NCI-H510A treated with DMSO at 0.1 percent for 48 hours (cell line): ENCODE results near the gene PLPP6.

ENCODE experiments used
- DNase-seq: peaks from one replicate; lab custom pipeline; 2025; lab: John Stamatoyannopoulos, UW

Gene PLPP6

DNA sequence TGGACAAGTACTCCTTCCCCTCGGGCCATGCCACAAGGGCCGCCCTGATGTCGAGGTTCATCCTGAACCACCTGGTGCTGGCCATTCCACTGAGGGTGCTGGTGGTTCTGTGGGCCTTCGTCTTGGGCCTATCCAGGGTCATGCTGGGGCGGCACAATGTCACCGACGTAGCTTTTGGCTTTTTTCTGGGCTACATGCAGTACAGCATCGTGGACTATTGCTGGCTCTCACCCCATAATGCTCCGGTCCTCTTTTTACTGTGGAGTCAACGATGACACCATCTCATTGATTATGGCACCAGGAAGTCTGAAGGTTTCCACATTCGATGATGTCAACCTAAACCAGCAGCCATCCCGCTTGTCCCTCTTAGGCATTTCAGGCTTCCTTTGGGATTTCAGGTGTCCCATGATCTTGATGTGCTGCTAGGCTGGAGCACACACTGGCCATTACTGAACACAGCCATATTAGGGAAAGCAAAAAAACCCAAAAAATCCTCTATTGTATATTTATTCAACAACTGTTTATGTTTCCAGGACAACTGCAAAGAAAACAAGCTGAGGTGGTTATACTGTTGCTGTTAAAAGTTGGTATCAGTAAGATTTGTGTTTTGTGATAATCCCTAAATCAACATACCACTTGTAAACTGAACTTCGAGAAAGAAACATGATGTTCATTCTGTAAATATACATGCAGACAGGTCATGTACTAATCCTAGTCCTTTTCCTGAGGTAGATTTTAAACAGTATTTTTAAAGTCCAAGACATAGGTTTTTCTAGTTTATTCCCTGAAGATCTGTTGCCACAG lies 1.1 kb downstream of the PLPP6 start:
- no peak for DNase-seq

DNA sequence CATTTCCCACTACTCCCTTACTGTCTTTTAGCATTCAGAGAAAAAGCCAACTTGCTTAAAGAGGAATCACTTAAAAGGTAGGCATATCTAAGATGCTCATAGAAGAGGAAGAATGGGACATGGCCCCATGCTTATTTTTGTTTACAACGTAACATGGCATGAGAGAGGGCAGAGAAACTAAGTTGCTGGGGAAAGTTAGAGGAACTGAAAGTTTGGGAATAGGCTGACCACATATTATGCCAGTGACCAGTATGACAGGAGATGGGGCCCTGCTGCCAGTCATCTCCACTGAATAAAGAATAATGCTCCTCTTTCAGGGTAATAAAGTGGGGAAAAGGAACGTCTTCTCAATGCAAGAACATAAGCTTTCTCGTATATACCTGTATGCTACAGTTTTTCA lies 1.9 kb downstream of the PLPP6 start:
- no peak for DNase-seq

DNA sequence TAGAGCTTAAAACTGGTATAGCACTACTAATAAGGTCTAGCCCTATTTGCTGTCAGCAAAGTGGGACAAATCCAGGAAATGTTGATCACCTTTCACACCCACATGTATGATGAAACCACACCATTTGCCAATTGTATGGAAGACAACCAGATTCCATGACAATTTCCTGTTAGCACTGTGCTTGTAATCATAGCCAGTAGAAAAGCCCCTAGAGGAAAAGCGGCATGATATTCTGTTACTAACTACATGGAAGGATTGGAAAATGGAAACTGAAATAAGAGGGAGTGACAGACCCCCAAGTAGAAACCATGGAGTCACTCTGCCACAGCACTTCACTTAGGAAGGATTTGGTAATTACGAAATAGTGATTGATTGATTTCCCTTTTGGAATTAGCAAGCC lies 3.3 kb downstream of the PLPP6 start:
- DNase-seq = peak; percentile 26

DNA sequence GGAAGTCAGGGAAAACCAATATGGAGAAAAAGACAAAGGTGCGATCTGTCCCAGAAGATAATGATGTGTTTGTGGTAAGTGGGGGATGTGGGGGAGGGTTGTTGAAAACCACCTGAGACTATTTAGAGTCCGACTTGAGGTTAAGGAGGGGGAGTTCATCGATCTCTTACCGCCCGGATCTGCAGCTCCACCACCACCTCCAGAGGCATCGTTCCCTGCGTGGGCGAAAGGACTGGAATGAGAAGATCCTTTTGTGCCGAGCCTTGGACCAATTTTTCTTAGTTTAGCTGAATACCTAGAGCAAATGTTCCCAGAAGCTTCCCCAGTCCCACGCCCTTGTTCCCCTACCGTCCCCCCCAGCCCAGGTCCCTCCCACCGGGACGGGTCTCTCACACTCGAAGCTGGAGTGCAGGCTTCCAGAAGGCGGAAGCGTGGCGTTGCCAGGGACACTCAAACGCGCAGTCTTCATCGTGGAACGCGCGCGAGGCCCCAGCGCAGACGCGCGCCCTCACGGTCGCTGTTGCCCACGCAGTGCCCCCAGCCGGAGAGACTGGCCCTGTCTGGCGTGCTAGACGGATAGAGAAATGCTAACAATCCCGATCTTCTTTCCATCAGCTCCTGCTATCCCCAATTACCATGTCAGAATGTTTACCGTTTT lies 4.1 kb downstream of the PLPP6 start, which contains the start of gene SPATA6L:
Gene SPATA6L, minus strand, starts transcription at position 439 of the 658 bp plus-strand sequence. Its CDS starts 230 bp downstream, at position 209.
- DNase-seq = peak; percentile 29

DNA sequence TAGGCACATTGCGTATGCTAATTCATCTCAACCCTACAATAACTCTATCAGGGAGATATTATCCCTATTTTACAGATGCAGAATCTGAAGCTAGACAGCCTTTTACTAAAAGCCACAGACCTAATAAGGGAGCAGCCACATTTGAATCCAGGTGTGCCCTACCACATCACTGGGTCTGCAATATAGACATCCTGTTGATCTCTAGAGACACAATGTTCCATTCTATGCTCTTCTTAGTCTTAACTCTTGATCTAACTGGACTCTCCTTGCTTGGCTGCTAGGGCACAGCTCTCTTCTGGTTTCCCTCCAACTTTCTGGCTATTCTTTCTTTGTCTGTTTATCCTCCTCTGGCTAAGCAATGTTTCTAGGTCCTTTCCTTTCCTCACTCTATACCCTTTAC lies 5.6 kb downstream of the PLPP6 start:
- DNase-seq = no peak

DNA sequence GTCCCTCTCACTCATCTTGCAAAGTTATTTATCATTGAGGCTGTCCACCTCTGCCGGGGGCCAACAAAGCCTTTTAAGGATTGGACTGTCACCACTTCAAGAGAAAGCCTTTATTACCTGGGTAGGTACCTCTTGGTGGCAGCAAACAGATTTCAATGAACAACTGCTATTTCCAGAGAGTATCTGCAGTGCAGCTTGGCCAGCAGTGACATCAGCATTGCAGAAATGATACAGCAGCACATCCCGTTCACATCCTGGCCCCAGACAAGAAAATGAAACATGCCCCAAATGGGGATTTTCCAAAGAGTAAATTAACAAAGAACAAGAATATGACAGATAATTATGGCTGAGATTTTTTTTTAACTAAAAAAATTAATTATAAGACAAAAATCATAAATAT lies 6.5 kb downstream of the PLPP6 start:
- no peak for DNase-seq

DNA sequence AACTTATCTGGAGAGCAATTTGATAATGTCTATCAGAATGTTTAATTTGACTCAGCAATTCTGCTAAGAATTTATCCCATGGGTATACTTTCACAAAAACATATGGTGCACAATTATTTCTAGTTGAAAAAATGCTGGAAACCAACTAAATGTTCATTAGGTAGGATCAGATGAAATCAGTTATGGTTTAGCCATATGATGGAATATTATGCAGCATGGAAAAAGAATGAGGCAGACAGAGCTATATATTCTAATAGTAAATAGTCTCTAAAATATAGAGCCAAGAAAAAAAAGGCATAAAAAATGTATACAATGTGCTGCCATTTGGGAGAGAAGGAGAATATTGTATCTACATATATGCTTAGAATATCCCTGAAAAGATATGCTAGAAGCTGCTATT lies 7.8 kb downstream of the PLPP6 start:
- DNase-seq = no peak

DNA sequence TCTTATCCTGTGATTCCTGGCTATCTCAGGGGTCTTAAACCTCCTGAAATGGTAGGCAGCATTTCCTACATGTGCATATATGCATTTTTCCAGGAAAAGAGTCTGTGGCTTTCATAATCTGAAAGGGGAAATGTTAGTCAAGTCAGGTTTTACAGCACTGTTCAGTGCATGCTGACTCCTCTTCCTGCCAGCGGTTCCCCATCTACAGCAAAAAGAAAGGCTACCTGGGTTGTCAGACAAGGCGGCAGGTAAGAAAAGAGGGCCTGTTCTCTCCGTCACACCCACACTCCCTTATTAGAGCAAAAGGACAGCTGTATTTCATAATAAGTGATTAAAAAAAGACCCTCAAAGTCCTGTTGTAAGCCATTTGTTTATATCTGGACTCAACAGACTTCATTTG lies 8.5 kb downstream of the PLPP6 start:
- no peak for DNase-seq

DNA sequence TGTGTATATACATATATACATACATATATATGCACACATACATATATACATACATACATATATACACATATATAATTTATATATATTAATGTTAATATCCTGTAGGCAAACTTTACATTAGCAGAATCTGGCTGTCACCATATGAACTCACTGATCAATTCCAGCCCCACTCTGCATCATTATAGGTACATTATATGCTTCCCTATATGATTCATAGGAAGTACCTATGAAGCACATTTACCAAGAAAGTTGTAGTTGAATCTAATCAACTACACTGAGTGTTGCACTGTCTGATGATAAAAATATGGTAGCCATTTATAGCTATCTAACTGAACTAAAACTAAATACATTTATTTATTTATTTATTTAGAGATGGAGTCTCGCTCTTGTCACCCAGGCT lies 9.6 kb downstream of the PLPP6 start:
- no peak for DNase-seq

DNA sequence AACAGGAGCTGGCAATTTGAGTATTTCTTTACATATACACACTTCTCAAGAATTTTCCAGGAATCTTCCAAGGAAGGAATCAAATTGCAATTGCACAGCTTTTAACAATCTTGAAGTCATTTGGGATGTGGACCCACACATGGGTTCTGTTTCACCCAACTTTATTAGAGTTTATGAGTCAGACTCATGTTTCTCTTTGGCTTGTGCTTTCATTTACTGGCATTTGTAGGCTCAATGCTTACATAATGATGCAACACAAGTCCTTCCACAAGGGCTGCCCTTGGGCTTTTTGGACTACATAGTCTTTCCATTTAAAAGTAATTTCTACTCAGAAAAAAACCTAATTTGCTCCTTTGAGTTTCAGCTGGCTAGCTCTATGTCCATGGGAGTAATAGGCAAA lies 12.7 kb downstream of the PLPP6 start:
- DNase-seq = no peak

DNA sequence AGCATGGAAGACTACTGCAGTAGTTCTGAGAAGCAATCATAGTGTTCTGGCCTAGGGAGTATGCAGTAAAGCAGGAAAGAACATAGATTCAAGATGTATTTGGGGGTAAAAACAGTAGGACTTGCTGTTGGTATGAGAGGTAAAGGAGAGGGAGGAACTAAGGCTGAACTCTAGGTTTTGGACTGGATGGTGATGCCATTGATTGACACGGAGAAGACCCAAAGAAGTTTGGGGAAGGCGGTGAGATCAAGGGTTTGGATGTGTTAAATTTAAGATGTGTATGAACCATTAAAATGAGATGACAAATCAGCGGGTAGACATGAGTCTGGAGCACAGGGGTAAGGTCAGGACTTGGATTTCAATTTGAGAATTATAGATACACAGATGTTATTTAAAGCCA lies 15.3 kb downstream of the PLPP6 start:
- no peak for DNase-seq

DNA sequence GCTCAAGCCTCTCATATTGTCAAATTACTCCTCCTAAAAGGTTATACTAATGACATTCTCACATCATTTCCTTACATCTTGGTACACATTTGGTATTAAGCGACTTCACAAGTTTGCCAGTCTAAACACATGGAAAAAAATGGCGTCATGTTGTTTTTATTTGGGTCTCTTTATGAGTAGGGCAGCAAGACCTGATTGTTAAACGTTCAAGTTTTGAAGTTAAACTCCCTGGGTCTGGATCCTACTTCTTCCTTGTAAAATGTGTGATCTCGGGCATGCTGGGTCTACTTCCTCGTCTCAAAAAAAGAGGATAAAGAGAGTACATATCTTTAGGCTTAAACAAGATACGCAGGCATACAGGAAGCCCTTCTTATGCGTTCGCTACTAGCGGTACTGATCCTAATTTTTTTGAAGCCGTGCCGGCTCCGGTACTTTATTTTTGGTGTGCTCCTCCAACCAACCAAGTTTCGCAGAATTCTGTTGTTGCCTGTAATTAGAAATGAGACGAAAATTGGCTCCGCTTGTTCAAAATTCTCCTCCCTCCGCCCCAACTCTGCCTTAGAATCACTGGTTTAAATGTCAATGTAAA lies 16.7 kb downstream of the PLPP6 start:
- DNase-seq = peak; percentile 36

DNA sequence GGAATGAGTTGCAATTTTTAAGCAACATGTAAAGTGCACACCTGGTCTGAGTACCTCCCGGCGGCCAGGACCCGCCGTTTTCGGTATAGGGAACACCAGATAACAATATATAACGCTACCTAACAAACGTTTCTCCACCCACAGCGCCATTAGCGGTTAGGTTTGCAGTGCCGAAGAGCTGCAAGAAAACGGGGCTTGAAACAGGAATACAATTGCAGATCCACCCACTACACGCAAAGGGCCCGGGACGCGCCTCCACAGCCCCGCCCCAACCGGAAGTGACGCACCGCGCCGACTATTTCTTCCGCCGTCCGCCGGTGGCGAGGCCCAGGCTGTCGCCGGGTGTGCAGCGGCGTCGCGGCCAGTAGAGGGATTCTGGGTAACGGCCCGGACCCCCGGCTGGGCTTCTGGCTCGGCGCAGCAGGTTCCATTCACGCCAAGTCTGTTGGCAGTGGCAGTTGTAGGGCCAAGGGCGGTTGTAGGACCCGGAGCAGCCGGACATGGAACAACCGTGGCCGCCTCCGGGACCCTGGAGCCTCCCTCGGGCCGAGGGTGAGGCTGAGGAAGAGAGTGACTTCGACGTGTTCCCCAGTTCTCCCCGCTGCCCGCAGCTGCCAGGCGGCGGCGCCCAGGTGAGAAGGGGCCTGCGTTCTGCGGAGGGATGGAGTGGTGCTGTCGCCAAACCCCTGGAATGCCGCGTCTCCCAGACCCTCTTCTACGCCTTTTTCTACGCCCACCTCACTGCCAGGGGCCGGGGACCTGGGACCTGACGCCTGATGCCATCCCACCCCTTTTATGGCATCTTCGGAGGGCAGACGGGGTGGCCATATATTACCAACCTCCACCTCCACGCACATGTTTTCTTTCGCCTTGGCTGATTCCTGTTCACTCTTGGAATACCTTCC lies 17.4 kb downstream of the PLPP6 start, which contains the start of gene CDC37L1:
Gene CDC37L1, plus strand, starts transcription at position 302 of the 905 bp plus-strand sequence. Its CDS starts 199 bp downstream, at position 501.
- peak; percentile 65 for DNase-seq

DNA sequence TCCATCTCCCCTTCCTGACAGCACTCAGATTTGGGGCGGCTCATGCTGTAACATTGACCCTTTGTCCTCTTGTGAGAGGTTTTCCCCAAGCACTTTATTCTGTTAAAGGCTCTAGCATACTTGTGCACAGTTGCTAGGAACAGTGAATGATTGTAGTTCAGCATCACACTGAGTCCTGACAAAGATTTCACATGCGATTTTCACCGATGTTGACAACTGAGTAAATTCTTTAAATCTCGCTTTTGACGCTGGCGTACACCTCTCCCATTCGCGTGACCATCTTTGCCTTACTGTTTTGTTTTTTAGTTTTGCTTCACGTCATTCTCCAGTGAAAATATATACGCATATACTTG lies 18.1 kb downstream of the PLPP6 start:
- no peak for DNase-seq

DNA sequence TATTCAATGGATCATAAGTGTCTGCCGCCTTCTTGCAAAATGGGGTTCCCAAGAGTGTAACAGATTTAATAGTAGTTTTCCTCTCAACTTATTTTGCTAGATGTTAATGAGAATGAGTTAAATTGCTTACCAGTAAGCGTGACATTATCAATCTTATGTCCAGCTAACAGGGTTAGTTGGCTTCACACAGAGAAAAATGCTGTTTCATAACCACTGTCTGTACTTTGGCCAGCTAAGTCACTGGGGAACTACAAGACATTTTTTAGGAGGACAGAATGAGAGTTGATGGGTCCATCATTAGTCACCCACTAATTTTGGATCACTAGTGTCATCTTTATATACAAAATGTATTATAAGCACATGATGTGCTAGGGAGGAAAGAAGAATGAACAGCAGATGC lies 18.7 kb downstream of the PLPP6 start:
- DNase-seq = no peak

DNA sequence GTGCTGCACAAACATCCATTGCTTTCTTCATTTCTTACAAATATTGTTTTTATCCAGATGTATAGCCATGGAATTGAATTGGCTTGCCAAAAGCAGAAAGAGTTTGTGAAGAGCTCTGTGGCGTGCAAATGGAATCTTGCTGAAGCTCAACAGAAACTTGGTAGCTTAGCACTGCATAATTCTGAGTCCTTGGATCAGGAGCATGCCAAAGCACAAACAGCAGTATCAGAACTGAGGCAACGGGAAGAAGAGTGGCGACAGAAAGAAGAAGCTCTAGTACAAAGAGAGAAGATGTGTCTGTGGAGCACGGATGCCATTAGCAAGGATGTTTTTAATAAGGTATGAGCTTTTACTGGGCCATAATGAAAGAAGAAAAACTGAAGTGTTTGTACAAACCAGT lies 22.7 kb downstream of the PLPP6 start:
- no peak for DNase-seq

DNA sequence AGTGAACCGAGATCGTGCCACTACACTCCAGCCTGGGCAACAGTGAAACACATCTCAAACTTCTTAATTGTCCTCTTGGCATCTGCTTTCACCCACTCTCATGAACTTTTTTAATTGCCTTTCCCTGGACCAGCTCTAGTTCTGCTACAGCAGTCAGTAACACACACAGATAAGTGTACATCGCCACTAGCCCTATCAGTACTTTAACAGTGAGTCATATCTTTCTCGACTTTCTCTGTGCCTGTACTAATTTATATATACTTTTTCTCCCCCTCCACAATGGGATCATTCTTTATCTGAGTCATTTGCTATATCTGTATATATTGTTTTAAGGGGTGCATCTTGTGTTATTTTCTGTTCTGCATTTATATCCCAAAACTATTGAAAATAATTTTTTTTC lies 24.0 kb downstream of the PLPP6 start:
- DNase-seq = no peak

DNA sequence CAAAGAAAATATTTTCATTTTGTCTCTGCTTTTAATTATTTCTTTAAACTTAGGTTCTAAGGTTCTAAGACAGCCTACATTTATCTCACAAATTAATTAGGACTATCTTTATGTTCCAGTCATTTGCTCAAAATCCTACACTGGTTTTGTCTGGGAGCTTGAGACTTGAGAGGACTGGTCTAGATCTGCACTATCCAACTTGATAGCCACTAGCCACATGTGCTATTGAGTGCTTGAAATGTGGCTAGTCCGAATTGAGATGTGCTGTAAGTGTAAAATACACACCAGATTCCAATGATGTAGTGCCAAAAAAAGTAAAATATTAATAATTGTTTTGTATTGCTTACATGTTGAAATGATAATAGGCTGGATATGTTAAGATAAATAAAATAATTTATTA lies 24.5 kb downstream of the PLPP6 start:
- DNase-seq = no peak

DNA sequence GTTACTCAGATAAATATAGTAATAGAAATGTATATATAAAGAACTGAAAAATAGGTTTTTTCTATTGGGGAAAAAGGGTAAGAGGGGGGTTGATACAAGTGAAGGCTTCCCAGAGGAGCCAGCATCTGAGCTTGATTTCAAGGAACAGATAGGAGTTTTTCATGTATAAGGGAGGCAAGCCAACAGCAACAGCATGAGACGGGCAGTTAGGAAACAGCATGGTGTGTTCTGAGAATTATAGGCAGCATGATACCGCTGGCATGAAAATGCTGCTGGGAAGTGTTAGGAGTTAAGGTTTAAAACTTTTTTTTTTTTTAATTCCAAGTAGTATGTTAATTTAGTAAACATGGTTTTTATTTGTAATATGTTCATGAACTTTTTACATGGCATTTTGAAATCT lies 26.9 kb downstream of the PLPP6 start:
- no peak for DNase-seq

DNA sequence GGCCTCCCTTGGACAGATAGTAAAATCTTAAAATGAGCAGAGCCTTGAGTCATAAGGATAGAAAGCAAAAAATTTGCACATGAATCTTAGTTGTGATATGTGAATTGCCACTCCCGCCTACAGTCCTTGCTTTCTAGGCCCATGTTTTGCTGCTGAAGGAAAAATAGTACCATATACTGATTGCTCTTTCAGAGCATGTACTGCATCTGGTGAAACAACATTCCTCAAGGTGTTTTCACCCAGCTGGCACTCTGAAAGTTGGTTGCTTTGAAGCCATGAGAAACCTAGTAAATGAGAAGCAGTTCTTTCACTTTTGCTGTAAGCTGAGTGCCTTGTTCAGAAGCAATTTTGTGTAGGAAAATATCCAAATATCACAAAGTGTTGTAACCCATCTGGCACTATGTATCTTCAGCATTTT lies 27.6 kb downstream of the PLPP6 start:
- no peak for DNase-seq

DNA sequence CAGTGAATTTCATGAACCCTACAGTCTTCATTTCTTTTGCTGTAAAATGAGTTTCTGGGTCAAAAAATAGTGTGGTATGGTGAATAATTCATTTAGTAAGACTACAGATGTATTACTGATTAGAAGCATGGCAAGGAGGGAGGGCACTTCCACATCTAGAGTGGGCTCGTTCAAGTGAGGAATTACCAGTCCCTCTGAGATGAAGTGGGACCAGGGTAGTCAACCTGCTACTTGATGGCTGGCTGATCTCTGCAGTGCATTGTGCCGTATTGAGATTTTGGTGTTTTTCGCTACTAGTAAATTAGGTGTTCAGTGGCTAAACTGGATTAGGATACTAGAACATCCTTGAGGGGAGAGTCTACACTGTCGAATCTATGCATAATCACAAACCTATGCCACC lies 28.1 kb downstream of the PLPP6 start:
- no peak for DNase-seq

DNA sequence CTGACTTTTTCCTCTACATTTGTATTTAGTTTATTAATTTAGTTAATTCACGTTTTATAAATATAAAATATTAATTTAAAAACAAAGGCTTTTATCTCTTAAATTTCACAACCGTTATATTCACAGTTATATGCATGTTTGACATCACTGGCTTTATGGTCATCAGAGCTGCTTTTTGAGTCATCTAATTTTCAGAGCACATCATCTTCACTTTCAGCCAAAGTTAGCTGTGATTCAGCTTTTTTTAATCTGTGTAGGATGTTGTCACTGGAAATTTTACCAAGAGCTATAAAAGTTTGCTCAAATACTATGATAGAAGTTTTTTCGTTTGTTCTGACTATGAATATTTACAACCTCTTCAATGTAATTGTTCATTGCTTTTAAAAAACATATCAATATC lies 29.7 kb downstream of the PLPP6 start:
- DNase-seq = no peak
